ENCODE data around the gene TOR1AIP2.
A peak's percentile ranks its signal among the peaks of the same experiment; 100 is the strongest.

The TOR1AIP2 gene

DNA sequence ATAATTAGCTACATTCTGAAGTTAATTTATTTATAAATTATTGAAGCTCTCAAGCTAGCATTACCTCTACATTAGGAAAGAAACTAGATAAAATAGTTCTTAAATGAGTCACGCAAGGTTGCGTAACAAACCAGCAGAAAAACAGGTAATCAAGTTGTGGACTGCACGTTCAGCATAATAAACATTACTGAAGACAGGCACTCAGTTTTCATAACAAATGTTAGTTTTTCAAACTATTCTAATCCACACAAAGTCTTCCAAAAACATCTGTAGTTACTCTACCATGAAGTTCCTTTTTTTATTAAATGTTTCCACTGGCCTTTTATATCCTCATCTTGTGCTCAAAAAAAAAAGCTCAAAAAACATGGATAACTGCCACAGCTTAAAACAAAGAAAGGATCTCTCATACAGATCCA lies 1.3 kb downstream of the TOR1AIP2 start:
- TF ChIP-seq, protein P1, sequence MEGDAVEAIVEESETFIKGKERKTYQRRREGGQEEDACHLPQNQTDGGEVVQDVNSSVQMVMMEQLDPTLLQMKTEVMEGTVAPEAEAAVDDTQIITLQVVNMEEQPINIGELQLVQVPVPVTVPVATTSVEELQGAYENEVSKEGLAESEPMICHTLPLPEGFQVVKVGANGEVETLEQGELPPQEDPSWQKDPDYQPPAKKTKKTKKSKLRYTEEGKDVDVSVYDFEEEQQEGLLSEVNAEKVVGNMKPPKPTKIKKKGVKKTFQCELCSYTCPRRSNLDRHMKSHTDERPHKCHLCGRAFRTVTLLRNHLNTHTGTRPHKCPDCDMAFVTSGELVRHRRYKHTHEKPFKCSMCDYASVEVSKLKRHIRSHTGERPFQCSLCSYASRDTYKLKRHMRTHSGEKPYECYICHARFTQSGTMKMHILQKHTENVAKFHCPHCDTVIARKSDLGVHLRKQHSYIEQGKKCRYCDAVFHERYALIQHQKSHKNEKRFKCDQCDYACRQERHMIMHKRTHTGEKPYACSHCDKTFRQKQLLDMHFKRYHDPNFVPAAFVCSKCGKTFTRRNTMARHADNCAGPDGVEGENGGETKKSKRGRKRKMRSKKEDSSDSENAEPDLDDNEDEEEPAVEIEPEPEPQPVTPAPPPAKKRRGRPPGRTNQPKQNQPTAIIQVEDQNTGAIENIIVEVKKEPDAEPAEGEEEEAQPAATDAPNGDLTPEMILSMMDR (IDR thresholded peaks at IDR 0.05; ENCODE audit: low read depth, low read length, missing control alignments), result no peak
- DNase-seq (ENCODE audit: low read depth), result no peak
- H3K4me3 ChIP-seq (ENCODE audit: low read depth, low read length), result peak overlapping the region; percentile 91; the same call in 1 of the 2 replicates

DNA sequence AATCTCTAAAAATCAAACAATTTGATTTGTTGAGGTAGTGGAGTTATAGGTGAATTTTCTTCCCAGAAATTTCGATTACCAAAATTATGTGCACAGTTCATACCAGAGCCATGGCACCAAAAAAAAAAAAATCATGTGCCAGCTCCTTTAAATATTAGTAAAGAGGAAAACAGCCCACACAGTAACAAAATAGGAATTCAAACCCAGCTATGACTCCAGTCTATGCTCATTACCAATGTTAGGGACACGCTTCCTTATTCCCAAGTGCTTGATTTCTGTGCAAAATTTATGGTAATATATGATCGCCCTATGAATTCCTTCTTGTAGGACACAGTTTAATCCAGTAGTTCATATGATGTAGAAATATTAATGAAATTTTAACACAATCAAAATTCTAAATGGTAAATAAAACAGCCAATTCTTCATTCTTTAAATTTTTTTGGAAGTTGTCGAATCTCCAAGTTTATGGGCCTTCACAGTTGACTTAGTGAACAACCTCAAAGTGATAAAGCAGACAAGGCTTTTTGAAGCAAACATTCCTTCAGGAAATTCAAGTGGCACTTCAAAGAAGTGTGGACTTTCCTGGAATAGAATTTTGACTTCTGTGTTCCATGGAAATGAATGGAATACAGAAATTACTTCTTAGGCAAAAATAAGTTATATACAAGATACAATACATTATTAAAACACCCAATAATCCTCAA lies 1.9 kb downstream of the TOR1AIP2 start:
- H3K4me3 ChIP-seq (ENCODE audit: low read depth, low read length), result no peak overlapping the region; the same call in 1 of the 2 replicates
- TF ChIP-seq, protein P1 (IDR thresholded peaks at IDR 0.05; ENCODE audit: low read depth, low read length, missing control alignments), result no peak
- DNase-seq (ENCODE audit: low read depth), result no peak

DNA sequence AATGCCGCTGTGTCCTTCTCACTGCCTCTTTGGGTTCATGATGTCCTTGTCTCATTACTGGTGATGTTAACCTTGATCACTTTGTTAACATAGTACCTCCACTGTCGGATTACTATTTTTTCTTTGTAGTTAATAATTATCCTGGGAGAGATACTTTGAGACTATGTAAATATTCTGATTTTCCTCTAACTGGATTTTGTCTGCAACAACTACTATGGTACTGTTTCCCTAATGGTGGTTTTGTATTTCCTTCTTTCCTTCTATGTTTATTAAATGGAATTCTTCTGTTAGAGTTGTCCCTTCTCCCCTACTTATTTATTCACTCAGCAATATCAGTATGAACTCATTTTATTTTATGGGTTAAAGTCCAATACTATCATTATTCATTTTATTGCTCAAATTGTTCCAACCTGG lies 4.2 kb downstream of the TOR1AIP2 start:
- H3K4me3 ChIP-seq (ENCODE audit: low read depth, low read length), result no peak overlapping the region
- TF ChIP-seq, protein P1 (IDR thresholded peaks at IDR 0.05; ENCODE audit: low read depth, low read length, missing control alignments), result no peak
- DNase-seq (ENCODE audit: low read depth), result no peak

DNA sequence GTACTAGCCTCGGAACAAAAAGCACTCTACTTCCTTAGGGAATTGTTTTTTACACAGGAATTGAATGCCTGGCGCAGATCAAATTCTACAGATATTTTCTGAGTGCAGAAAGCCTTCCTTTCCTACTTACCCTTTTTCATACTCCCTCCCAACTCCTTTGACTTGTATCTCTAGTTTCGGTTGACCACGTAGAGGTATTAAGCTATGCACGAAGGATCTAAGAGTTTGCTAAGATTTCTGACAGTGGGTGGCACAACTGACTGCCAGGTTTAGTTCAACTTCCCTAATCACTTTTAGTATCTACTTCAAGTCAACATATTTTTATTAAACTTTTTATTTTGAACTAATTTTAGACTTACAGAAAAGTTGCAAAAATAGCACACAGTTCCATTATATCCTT lies 5.0 kb downstream of the TOR1AIP2 start:
- DNase-seq (ENCODE audit: low read depth), result no peak
- H3K4me3 ChIP-seq (ENCODE audit: low read depth, low read length), result no peak overlapping the region
- TF ChIP-seq, protein P1 (IDR thresholded peaks at IDR 0.05; ENCODE audit: low read depth, low read length, missing control alignments), result no peak

GRCh38 chr1:179871940-179872339 lies 5.7 kb downstream of the TOR1AIP2 start:
- H3K4me3 ChIP-seq (ENCODE audit: low read depth, low read length), result no peak overlapping the region
- TF ChIP-seq, protein P1 (IDR thresholded peaks at IDR 0.05; ENCODE audit: low read depth, low read length, missing control alignments), result no peak
- no peak for DNase-seq (ENCODE audit: low read depth)

DNA sequence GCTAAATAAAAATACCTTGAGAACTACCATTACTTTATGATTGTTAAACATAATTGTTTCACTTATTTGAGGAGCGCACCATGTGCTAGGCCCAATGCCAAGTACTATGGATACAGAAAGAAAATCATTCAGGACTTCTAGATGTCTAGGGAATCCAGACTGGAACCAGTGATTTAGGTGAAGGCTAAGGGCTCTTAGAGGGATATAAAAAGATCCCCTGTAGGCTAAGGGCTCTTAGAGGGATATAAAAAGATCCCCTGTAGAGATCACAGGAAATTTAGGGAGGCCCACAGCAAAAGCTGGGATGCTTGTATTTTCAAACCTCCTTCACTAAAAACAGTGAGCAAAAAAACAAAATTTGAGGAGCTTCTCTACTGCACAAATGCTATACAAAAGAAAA lies 6.7 kb downstream of the TOR1AIP2 start:
- H3K4me3 ChIP-seq (ENCODE audit: low read depth, low read length), result no peak overlapping the region
- TF ChIP-seq, protein P1 (IDR thresholded peaks at IDR 0.05; ENCODE audit: low read depth, low read length, missing control alignments), result no peak
- no peak for DNase-seq (ENCODE audit: low read depth)
